ENCODE measurements around the gene PICK1.
A peak's percentile ranks its signal among the peaks of the same experiment; 100 is the strongest.

Gene PICK1

DNA sequence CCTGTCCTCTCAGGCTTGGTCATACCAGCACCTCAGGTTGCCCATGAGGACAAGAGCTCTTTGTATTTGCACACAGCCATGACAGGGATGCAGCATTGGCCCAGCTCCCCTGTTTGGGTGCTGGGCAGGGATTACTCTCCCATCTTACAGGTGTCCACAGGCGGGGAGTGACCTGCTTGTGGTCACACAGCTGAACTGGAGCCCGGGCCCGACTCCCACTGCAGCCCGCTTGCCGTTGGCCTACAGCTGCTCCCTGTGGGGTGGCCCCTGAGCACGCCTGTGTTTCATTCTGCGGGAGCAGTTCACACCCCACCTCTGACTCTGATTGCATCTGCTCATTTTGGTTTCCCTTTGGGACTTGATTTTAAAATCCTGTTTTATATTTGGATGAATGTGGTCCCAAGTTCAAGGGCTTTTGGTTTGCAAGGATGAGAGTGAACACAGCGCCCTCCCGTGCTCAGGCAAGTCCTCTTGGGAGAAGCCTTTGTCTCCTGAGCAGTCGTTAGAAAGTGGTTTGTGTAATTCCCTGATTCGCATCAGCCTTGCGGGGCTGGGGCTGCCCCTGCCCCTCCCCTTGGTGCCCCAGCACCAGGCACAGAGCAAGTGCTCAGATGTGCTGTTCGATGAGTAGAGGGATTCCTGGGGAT is 9.3 kb downstream of the PICK1 start:
- H3K27me3 Mint-ChIP-seq = no peaks in the 10 kb centered on the region
- H3K4me1 Mint-ChIP-seq = no peaks in the 10 kb centered on the region
- H3K4me3 Mint-ChIP-seq = no peak overlapping the region
- peaks cover 15% of the 10 kb centered on the region for H3K36me3 Mint-ChIP-seq
- H3K9me3 Mint-ChIP-seq = no peaks in the 10 kb centered on the region
- H3K27ac Mint-ChIP-seq = no peak overlapping the region

DNA sequence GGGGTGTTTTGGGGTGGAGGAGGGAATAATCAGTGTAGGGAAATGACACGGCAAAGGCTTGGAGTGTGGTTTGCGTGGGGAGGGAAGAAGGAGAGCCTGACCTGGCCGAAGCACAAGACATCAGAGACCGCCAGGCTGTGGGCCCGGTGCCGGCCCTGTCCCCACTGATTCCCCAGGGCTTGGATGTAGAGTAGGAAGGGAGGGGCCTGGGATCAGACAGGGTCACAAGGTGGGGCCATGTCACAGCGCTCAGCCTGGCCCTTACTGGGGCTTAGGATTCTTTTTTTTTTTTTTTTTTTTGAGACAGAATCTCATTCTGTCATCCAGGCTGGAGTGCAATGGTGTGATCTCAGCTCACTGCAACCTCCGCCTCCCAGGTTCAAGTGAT is 9.8 kb downstream of the PICK1 start:
- Mint-ChIP-seq H3K36me3 (peaks cover 15% of the 10 kb centered on the region), H3K27ac (no peak overlapping the region), H3K27me3 (no peaks in the 10 kb centered on the region), H3K4me1 (no peaks in the 10 kb centered on the region), H3K9me3 (no peaks in the 10 kb centered on the region), H3K4me3 (no peak overlapping the region)

DNA sequence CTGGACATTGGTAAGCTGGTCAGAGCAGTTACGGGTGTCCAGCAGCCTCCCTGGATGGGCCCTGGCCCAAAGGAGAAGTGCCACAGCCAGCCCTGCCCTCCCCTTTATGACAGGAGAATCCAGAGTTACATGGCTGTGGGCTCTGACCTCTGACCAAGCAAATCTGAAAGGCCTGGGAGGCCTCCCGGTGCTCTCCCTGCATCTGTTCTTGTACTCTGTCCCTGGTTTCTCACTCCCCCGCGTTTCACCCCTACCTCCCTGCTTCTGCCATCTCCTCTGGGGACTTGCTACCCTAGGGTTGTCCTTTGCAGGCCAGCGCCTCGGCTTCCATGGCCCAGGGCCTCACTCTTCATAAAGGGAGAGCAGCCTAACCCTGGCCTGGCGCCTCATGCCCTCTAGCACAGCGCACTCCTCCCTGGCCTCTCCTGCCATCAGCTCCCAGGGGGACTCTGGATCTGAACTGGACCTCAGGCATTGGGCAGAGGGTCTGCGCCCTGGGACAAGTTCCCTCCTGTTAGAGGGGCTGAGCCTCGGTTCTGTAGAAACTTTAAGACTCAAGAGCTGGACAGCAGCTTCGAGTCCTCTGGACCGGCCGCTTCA is 10.7 kb downstream of the PICK1 start:
- H3K27ac Mint-ChIP-seq = no peak overlapping the region
- no peak overlapping the region for H3K4me3 Mint-ChIP-seq
- no peaks in the 10 kb centered on the region for H3K4me1 Mint-ChIP-seq
- H3K27me3 Mint-ChIP-seq = no peaks in the 10 kb centered on the region
- no peaks in the 10 kb centered on the region for H3K9me3 Mint-ChIP-seq
- peaks cover 13% of the 10 kb centered on the region for H3K36me3 Mint-ChIP-seq

DNA sequence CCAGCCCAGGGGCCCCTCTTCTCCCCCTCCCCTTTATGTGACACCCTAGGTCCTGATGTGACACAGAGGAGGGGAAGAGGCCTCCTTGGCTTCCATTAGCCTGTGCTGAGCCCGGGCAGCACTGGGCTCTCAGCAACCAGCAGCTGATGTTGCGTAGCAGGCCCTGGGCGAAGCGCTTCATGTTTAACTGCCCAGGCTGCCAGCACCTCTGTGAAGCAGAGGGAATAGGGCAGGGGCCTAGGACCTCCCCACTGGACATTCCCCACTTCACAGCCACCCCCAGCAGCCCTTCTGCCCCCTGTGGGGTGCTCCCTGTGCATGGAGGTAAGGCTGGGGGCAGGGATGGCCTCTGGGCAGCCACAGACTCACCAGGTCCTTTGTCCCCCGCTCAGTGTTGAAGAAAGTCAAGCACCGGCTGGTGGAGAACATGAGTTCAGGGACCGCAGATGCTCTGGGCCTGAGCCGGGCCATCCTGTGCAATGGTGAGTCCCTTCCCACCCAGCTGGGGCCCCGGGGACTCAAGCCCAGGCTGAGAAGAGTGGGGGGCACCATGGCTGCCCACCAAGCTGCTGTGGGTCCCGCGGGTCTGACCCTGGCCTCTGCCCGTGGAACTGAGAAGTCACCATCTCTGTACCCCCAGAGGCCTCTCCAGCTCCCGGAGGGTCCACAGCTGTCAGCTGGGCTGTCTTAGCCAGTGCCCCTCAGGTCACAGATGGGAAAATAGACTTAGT is 11.6 kb downstream of the PICK1 start:
- peaks cover 16% of the 10 kb centered on the region for H3K36me3 Mint-ChIP-seq
- no peak overlapping the region for H3K27ac Mint-ChIP-seq
- H3K4me3 Mint-ChIP-seq = no peak overlapping the region

DNA sequence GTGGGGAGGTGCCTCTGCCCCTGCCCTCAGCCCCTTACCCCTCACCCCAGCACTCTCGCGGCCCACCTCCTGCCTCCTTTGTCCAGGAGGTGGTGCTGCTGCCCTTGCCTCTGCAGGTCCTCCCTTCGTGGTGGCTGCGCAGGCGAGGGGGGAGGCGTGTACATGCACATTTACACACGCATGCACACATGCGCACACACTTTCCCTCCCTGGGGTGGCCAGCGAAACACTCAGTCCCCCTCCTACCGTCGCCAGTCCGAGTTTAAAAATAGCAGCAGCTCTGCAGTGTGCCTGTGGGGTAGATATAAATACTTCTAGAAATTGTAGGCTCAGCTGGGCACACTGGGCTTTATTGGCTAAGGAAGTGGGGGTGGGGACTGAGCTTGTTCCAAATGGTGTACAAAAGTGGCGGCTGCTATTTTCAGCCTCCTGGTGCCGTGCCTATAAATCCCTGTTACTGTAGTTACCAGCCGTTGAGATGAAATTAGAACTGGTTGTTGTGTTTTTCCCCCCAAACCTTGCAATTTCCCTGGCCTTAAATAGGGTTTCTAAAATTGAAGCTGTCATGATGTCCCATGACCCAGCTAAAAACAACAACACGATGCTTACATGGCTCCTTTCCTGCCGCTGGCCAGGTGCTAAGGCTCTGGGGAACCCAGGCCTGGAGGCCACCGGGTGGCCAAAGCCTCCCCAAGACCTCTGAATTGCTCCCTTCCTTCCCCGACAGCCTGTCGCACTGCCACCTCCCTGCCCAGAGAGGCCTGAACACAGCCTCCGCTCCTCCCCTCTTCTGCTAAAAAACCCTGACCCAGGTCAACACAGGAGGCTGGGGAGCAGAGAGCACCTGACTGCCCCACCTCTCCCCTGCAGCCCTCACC is 12.4 kb downstream of the PICK1 start:
- Mint-ChIP-seq H3K4me3 (no peak overlapping the region), H3K9me3 (no peaks in the 10 kb centered on the region), H3K27ac (no peak overlapping the region), H3K36me3 (peaks cover 17% of the 10 kb centered on the region), H3K27me3 (no peaks in the 10 kb centered on the region), H3K4me1 (no peaks in the 10 kb centered on the region)

More for the DNA sequence above, 11.6 kb downstream of the PICK1 start:
- Mint-ChIP-seq H3K4me1 (no peaks in the 10 kb centered on the region), H3K9me3 (no peaks in the 10 kb centered on the region), H3K27me3 (no peaks in the 10 kb centered on the region)

DNA sequence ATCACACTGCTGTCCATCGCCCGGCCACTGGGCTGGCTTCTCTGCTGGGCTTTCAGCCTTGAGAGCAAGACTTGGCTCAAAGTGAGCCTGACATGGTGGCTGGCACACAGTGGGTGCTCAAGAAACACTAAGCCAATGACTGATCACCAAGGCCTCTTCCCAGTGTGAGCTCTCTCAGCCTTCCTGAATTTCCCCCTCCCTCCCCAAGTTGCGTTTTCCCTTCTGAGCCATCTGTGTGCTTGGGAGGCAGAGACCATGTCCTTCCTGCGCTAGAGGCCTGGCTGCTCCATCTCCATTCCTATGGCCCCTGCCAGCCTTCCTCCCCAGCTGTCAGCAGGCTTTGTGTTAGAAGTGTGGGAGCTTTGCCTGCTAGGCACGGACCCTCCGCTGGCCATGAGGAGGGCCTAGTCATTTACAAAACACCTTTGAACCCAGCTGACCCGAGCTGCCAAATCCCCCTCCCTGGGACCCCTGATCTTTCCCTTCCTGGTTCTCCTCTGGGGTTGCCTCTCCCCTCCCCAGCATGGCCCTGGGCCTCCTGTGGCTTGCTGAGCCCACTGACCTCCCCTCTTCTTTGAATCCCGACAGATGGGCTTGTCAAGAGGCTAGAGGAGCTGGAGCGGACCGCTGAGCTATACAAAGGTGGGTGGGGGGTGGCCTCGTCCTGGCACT is 13.2 kb downstream of the PICK1 start:
- H3K36me3 Mint-ChIP-seq = peaks cover 17% of the 10 kb centered on the region
- no peak overlapping the region for H3K27ac Mint-ChIP-seq
- no peaks in the 10 kb centered on the region for H3K27me3 Mint-ChIP-seq
- H3K4me3 Mint-ChIP-seq = no peak overlapping the region
- H3K4me1 Mint-ChIP-seq = no peaks in the 10 kb centered on the region
- no peaks in the 10 kb centered on the region for H3K9me3 Mint-ChIP-seq

DNA sequence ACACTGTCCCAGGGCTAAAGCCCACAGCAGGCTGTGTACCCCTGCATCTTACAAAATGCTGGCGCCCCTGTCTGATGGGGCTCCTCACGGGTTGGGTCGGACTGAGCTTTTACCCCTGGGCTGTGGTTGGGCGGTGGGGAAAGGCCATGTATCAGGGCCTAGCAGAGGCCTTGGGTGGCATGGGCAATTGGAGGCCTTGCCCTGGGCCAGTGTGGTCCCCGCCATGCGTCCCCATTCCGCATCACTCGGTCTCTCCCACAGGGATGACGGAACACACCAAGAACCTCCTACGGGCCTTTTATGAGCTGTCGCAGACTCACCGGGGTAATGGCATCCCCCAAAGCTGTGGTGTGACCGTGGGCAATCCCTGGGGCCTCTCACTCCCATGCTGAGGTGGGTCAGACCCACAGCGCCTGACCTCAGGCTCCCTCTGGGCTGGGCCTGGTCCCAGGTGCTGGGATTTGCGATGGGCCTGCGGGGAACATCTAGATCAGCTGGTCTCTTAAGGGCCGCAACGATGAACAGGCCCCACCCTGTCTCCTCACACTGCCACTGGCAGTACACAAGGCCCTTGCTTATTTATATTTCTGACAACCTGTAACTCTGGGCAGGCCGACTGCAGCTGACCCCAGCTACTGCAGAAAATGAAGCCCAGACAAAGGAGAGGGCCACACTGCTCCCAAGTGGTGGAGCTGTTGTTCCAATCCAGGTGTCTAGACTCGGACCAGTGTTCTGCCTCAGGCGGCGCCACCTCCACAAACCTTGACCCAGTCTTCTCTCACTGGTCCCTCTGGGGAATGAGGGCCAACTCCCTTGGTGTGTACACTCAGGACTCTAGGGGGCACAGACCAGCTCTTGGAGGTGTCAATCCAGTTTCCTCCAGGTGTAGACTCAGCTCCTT is 14.5 kb downstream of the PICK1 start:
- Mint-ChIP-seq H3K4me1 (no peaks in the 10 kb centered on the region), H3K4me3 (no peak overlapping the region), H3K36me3 (peaks cover 14% of the 10 kb centered on the region), H3K9me3 (no peaks in the 10 kb centered on the region), H3K27ac (no peak overlapping the region), H3K27me3 (no peaks in the 10 kb centered on the region)

DNA sequence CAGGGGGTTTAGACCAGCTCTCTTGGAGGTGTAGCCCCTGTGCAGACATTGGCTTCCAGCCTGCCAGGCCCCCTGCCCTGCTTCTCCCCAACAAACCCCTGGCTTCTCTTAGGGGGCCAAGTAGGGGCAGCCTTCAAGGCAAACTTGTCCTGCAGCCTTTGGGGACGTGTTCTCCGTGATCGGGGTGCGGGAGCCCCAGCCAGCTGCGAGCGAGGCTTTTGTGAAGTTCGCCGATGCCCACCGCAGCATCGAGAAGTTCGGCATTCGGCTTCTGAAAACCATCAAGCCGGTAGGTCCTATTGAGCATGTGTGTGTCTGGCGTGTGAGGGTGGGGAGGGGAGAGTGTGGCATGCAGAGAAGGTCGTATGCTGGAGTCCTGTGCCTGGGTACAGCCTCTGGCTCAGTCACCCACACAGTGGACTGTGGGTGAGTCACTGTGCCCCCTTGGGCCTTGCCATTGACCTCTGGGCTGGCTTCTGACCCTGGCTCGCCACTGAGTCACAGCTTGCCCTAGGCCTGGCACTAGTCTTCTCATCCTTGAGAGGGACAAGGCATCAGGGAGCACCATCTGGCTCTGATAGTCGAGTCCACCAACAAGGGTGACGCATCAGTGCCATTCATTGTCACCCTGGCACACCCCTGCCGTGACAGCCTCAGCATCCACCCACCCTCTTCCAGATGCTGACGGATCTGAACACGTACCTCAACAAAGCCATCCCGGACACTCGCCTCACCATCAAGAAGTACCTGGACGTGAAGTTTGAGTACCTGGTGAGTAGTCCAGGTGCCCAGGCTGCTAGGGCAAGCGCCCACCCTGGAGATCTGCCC is 15.3 kb downstream of the PICK1 start:
- Mint-ChIP-seq H3K27ac (no peak overlapping the region), H3K9me3 (no peaks in the 10 kb centered on the region), H3K4me3 (no peak overlapping the region), H3K4me1 (no peaks in the 10 kb centered on the region), H3K36me3 (peaks cover 14% of the 10 kb centered on the region), H3K27me3 (no peaks in the 10 kb centered on the region)

DNA sequence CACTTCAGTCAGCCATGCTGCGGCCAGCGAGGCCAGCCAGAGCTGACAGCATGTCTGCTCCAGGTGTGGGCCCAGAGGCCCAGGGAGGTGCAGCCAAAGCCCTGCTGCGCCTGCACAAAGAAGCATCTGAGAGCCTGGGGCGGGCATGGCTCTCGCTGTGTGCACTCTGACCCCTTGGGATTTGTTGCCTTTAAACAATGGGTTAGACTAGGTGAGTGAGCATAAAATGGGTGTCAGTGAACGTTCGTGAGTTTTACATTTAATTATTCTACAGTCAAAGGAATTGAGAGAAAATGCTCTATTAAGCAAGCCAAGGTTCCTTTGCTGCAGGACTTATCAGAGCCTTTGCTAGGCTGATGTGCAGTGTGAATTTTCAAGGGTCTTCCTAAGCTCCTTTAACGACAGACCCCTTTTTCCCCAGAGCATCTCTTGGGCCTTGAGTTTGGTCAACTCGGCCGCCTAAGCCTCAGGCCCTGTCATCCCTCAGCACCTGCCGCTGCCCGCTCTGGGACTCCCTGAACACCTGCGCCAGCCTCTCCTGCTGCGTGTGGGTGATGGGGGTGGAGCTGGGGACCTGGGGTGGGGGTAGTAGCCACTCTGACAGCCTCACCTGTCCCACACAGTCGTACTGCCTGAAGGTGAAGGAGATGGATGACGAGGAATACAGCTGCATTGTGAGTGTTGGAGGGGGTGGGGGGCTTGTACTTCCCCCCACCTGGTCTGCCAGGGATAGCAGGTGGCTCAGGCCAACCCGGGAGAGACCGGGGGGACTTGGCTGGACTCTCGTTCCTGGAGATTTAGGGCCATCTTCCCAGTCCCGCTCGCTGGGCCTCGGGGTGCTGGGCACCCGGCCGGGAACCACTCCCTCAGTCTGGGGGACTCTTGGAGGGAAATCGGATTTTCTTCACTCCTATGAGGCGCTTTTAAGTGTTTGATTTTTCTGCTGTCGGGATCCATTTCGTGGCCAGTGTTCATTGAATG is 16.2 kb downstream of the PICK1 start:
- H3K27ac Mint-ChIP-seq = peak overlapping the region; percentile 51
- peaks cover 12% of the 10 kb centered on the region for H3K36me3 Mint-ChIP-seq

DNA sequence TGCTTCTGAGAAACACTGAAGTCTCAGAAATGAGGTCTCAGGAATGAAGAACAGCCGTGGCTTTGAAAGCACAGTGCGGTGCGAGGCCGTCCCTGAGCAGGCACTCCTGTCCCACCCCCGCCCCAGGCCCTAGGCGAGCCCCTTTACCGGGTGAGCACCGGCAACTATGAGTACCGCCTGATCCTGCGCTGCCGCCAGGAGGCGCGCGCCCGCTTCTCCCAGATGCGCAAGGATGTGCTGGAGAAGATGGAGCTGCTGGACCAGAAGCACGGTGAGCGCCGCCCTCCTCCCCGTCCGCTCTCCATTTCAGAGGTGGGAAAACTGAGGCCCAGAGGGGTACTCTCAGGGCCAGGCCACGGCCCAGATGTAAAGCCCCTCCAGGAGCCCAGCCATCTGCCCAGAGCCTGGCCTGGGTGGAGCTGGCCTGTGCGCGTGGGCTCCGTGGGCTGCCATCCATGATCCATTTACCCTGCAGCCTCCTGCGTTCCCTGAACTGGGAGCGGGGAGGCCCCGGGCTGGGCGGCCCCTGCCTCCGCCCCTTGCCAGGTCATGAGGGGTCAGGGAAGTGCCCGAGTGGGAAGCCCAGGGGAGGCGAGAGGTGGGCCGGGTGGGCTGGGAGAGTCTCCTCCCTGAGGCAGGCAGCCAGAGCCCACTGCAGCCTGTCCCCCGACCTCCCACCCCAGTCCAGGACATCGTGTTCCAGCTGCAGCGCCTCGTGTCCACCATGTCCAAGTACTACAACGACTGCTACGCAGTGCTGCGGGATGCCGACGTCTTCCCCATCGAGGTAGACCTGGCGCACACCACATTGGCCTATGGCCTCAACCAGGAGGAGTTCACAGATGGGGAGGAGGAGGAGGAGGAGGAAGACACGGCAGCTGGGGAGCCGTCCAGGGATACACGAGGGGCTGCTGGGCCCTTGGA is 17.2 kb downstream of the PICK1 start:
- Mint-ChIP-seq H3K4me1 (no peaks in the 10 kb centered on the region), H3K27me3 (peaks cover under 1% of the 10 kb centered on the region), H3K4me3 (no peak overlapping the region), H3K27ac (no peak overlapping the region), H3K9me3 (no peaks in the 10 kb centered on the region), H3K36me3 (peaks cover 12% of the 10 kb centered on the region)

More for the DNA sequence above, 16.2 kb downstream of the PICK1 start:
- H3K27me3 Mint-ChIP-seq = no peaks in the 10 kb centered on the region
- H3K9me3 Mint-ChIP-seq = no peaks in the 10 kb centered on the region
- no peak overlapping the region for H3K4me3 Mint-ChIP-seq
- H3K4me1 Mint-ChIP-seq = no peaks in the 10 kb centered on the region

DNA sequence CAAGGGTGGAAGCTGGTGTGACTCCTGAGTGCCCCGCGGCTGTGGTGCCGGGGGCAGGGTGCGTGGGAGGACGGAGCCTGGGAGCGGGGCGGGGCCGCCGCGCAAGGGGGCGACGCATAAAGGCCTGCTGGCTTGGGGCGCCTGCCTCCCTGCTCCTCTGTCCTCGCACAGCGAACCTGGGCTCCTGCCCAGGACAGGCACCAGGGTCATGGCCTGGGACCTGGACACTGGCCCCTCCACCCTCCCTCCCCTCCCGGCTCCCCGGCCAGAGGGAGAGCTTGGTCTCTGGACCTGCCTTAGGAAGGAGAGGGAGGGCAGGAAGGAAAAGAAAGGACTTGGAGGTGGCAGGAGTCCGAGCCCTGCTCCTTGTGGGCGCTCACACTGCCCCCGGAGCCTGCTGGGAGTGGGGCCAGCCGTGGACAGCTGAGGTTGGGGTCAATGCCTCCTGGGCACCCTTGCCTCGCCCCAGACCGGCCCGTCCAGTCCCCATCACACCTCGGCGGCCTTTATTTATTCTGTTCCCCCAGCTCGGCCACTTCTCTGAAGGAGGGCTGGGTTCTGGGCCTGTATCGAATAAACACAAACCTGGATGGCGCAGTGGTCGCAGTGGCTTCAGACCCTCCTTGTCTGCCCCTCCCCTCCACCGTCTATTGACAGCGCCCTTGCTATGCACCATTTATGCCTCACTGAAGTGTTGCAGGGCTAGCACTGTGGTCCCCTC is 18.1 kb downstream of the PICK1 start:
- peaks cover 5% of the 10 kb centered on the region for H3K27me3 Mint-ChIP-seq

More for the DNA sequence above, 18.1 kb downstream of the PICK1 start:
- Mint-ChIP-seq H3K4me3 (no peak overlapping the region), H3K4me1 (no peaks in the 10 kb centered on the region), H3K27ac (no peak overlapping the region), H3K9me3 (no peaks in the 10 kb centered on the region), H3K36me3 (peaks cover 9% of the 10 kb centered on the region)

Measured in activated naive CD4-positive, alpha-beta T cell treated with anti-CD3 and anti-CD28 coated beads, Interleukin-2, amount 50 U/mL, for 24 hours (primary cell).